HepG2 (cell line): ENCODE measurements around the gene GPR55. TPM values are rescaled to one million over a fixed set of nuclear protein-coding genes. Genes with fewer than 3 reads are reported as not detected.

Experiments
- ATAC-seq: fragments of 200-7000 bp; cut with Tn5 transposase; 3 replicates; pipeline ENCODE4 v1.9.1; 2020; ENCODE audit warnings: mild to moderate bottlenecking, moderate library complexity
- BruUV-seq: library from RNA; stranded (reverse); fragments of 400-500 nt; replicated peaks from 2 replicates; lab custom pipeline; 2021; lab: Mats Ljungman, UMichigan
- CTCF ChIA-PET: fragments of 300-600 bp; formaldehyde crosslinking; extraction: SDS; loops from one replicate; lab custom pipeline; 2021; ENCODE audit warnings: low total read pairs, inconsistent platforms, low intra/inter-chr PET ratio; lab: Yijun Ruan, JAX
- POLR2A ChIA-PET: fragments of 350-600 bp; sonication (Branson Sonifier 250); formaldehyde crosslinking; loops from one replicate; lab custom pipeline; 2020; ENCODE audit warnings: antibody characterized with exemption, inconsistent platforms; lab: Yijun Ruan, JAX
- DNase-seq: peaks from one replicate; pipeline ENCODE4 v3.0.0-alpha.2; 2015; ENCODE audit warnings: low spot score
- FAIRE-seq: peaks from 3 replicates; lab custom pipeline; 2011; peaks lifted over from hg19 to GRCh38; lab: Jason Lieb, UNC
- H2AFZ ChIP-seq: one replicate; pipeline ENCODE4 v1.6.1; 2011; ENCODE audit warnings: low read length, inconsistent platforms
- H3K27ac ChIP-seq: fragments of 300-600 bp; 3 replicates; pipeline ENCODE4 v1.8.0; 2011; ENCODE audit warnings: mixed run types, mild to moderate bottlenecking, mixed read lengths, low read length, inconsistent platforms; ENCODE audit not compliant: insufficient read depth; ENCODE audit errors: extremely low read length
- H3K27me3 ChIP-seq, 2 experiments: fragments of 200-600 bp in 1 of 2; 2 replicates in 1 of 2; 3 replicates in 1 of 2; pipeline versions ENCODE4 v1.6.0 to v1.8.0; 2011; ENCODE audit warnings: low read length in 2 of 2, mild to moderate bottlenecking in 2 of 2, moderate library complexity in 2 of 2, inconsistent platforms in 1 of 2; ENCODE audit not compliant: insufficient read depth in 2 of 2, control insufficient read depth in 1 of 2
- H3K36me3 ChIP-seq, 2 experiments: fragments of 200-600 bp in 1 of 2; replicated peaks in 1 of 2; 2 replicates in 1 of 2; 3 replicates in 1 of 2; pipeline versions ENCODE4 v1.5.1 to v1.8.0; 2011; ENCODE audit warnings: low read length in 2 of 2, inconsistent platforms in 1 of 2; ENCODE audit not compliant: insufficient read depth in 2 of 2, control insufficient read depth in 1 of 2
- H3K4me1 ChIP-seq: 2 replicates; pipeline ENCODE4 v1.5.1; 2012; ENCODE audit warnings: low read length, inconsistent platforms; ENCODE audit not compliant: insufficient read depth
- H3K4me2 ChIP-seq: 2 replicates; pipeline ENCODE4 v1.6.0; 2011; ENCODE audit warnings: low read depth, low read length, inconsistent platforms
- H3K4me3 ChIP-seq, 3 experiments: fragments of 200-600 bp in 1 of 3; sonication (generic), shearing (Covaris generic) in 1 of 3; replicated peaks in 1 of 3; 2 replicates each; pipeline ENCODE4 v1.5.1; 2011 to 2016; ENCODE audit warnings: low read length in 3 of 3, inconsistent platforms in 2 of 3, low read depth in 2 of 3, mild to moderate bottlenecking in 2 of 3, control low read depth in 1 of 3, mixed read lengths in 1 of 3; ENCODE audit not compliant: insufficient read depth in 1 of 3
- H3K79me2 ChIP-seq: one replicate; pipeline ENCODE4 v1.6.1; 2011; ENCODE audit warnings: low read length, inconsistent platforms; ENCODE audit not compliant: insufficient read depth
- H3K9ac ChIP-seq: 2 replicates; pipeline ENCODE4 v1.6.0; 2011; ENCODE audit warnings: mild to moderate bottlenecking, low read depth, low read length, inconsistent platforms; ENCODE audit not compliant: insufficient read depth
- H3K9me3 ChIP-seq: 2 replicates; pipeline ENCODE4 v1.5.1; 2012; ENCODE audit warnings: mild to moderate bottlenecking, low read length
- H4K20me1 ChIP-seq: 2 replicates; pipeline ENCODE4 v1.6.0; 2011; ENCODE audit warnings: inconsistent platforms, mild to moderate bottlenecking, low read length, moderate library complexity; ENCODE audit not compliant: insufficient read depth
- GRHL1 ChIP-seq: sonication (generic); formaldehyde crosslinking; conservative IDR thresholded peaks from 2 replicates; pipeline ENCODE4 v1.8.0; 2022; ENCODE audit warnings: missing genetic modification reagents
- PITX1 ChIP-seq: sonication (generic); formaldehyde crosslinking; IDR thresholded peaks from 2 replicates; pipeline ENCODE4 v1.5.1; 2020; ENCODE audit warnings: mild to moderate bottlenecking, missing genetic modification reagents
- RNF219 ChIP-seq: sonication (generic); formaldehyde crosslinking; IDR thresholded peaks from 2 replicates; pipeline ENCODE4 v1.5.0; 2020; ENCODE audit warnings: mild to moderate bottlenecking, missing genetic modification reagents
- SYNCRIP ChIP-seq: fragments of 200-400 bp; formaldehyde crosslinking; IDR thresholded peaks from 2 replicates; pipeline ENCODE4 v1.6.1; 2018; ENCODE audit warnings: mild to moderate bottlenecking, low read depth, low read length; ENCODE audit not compliant: insufficient read depth
- ZNF768 ChIP-seq: sonication (generic); formaldehyde crosslinking; IDR thresholded peaks from 2 replicates; pipeline ENCODE4 v1.4.0; 2020; ENCODE audit warnings: missing genetic modification reagents
- WGBS: methylation state at CpG from one replicate; pipeline ENCODE4 v1.1.6; 2017; ENCODE audit warnings: low lambda C conversion rate; 5-methylcytosine and 5-hydroxymethylcytosine counted together
- in situ Hi-C: cut with HindIII; loops from 2 replicates; pipeline ENCODE4 v1.10.0; 2017; ENCODE audit warnings: low pct_unique_long_range_greater_than_20kb; ENCODE audit not compliant: extremely low pct_ligation_motif_present
- intact Hi-C: fragments of 100-400 bp; cut with micrococcal nuclease; formaldehyde crosslinking; loops from one replicate; pipeline ENCODE4 v1.10.0; 2022; ENCODE audit not compliant: unreplicated experiment
- polyA plus RNA-seq, 8 experiments: library from polyadenylated mRNA; depleted of rRNA in 3 of 8; stranded (reverse) in 7 of 8; unstranded in 1 of 8; fragments of >200 nt; fragmentation: Illumina TruSeq in 4 of 8; extraction: Trizol in 4 of 8; gene quantifications; 2 replicates each; pipeline versions ENCODE4 v1.2.1 to v1.2.3, GENCODE V29; 2011 to 2016; ENCODE audit warnings: low read depth in 4 of 8, missing spikeins in 1 of 8, mixed read lengths in 1 of 8; ENCODE audit not compliant: insufficient read depth in 1 of 8
- total RNA-seq, 5 experiments: library from RNA; depleted of rRNA; stranded (reverse); fragments of >200 nt; fragmentation: Illumina TruSeq; extraction: Trizol; gene quantifications; 2 replicates each; pipeline ENCODE4 v1.2.3, GENCODE V29; 2016; ENCODE audit warnings: low read depth in 1 of 5
- TF ChIP-seq, protein P1 (sequence below): sonication (generic); formaldehyde crosslinking; IDR thresholded peaks from 2 replicates; pipeline ENCODE4 v1.4.0; 2020; ENCODE audit warnings: missing genetic modification reagents, low read depth, mild to moderate bottlenecking, borderline replicate concordance
- TF ChIP-seq, protein P2 (sequence below): sonication (generic); formaldehyde crosslinking; IDR thresholded peaks from 2 replicates; pipeline ENCODE4 v1.4.0; 2020; ENCODE audit warnings: missing genetic modification reagents
- TF ChIP-seq, protein P3 (sequence below): sonication (generic); formaldehyde crosslinking; IDR thresholded peaks from 2 replicates; pipeline ENCODE4 v1.4.0; 2020; ENCODE audit warnings: missing genetic modification reagents, mild to moderate bottlenecking, borderline replicate concordance

GPR55 gene
- total and polyA plus RNA-seq, 2 of the 13 experiments (the other 11 are each of a cell fraction or from before 2014, with no cell fraction given), result not detected

DNA sequence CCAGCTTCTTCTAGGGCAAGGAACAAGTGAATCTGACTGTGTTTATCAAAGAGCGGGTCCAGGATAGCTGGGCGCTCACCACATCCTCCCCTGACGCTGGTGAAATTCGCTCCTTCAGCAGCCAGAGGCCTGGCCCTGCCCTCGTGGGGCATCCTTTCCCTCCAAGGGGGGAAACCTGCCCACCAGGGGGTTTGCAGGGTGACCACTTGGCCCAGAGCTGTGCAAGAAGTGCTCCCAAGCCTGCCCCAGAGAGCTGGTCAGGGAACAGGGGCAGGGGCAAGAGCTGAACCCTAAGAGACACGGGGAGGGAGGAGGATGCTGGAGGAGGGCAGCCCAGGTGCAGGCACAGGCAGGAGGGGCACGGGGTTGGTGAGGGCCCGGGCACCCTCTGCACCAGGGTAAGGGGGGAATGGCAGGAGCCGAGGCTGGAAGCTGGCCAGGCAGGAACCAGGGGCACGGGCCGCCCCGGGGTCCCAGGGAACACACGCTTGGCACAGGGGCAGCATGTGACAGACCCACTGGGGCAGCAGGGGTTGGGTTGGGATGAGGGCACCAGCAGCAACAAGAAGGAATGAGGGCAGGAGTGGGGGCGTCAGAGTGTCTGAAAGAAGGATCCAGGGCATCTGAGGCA is 2.8 kb upstream of the GPR55 start:
- intact Hi-C loops (no loop called here), in situ Hi-C loops (no loop called here)
- ATAC-seq (no peak), DNase-seq (no peak), FAIRE-seq (no peak)
- no peaks in the 10 kb centered on the region for H3K79me2 ChIP-seq
- ChIA-PET CTCF (no interaction called here), POLR2A (no interaction called here)
- H3K4me1 ChIP-seq, result no peaks in the 10 kb centered on the region
- 45% methylated on average over 13 of the region's 14 CpGs for WGBS
- H3K27me3 ChIP-seq, result peaks cover 2 to 76% of the 10 kb centered on the region in 2 experiments
- H2AFZ ChIP-seq, result no peak overlapping the region
- no TSS peak for BruUV-seq
- no peak overlapping the region for H3K4me3 ChIP-seq
- H3K4me2 ChIP-seq, result no peak overlapping the region
- no peak overlapping the region for H3K27ac ChIP-seq
- TF ChIP-seq, protein P1, sequence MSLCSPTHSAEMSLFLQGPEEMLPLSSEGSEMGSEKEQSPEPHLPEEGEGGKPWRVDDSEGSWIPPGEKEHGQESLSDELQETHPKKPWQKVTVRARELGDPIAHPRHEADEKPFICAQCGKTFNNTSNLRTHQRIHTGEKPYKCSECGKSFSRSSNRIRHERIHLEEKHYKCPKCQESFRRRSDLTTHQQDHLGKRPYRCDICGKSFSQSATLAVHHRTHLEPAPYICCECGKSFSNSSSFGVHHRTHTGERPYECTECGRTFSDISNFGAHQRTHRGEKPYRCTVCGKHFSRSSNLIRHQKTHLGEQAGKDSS, result no peak
- peak; percentile 11; the same call in 1 of the 2 replicates for TF ChIP-seq ZNF768 (CRISPR knock-in tag)
- TF ChIP-seq, protein P2, sequence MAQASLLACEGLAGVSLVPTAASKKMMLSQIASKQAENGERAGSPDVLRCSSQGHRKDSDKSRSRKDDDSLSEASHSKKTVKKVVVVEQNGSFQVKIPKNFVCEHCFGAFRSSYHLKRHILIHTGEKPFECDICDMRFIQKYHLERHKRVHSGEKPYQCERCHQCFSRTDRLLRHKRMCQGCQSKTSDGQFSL (CRISPR knock-in tag), result no peak
- no peaks in the 10 kb centered on the region for H4K20me1 ChIP-seq
- H3K9ac ChIP-seq, result no peak overlapping the region
- H3K36me3 ChIP-seq, result no peaks in the 10 kb centered on the region
- no peaks in the 10 kb centered on the region for H3K9me3 ChIP-seq

- in situ Hi-C loops, result no loop called here
- no peak overlapping the region for H3K27ac ChIP-seq
- no peak for TF ChIP-seq RNF219 (CRISPR knock-in tag)
- no peak for TF ChIP-seq SYNCRIP
- TF ChIP-seq PITX1 (CRISPR knock-in tag), result no peak
- TF ChIP-seq, protein P3, sequence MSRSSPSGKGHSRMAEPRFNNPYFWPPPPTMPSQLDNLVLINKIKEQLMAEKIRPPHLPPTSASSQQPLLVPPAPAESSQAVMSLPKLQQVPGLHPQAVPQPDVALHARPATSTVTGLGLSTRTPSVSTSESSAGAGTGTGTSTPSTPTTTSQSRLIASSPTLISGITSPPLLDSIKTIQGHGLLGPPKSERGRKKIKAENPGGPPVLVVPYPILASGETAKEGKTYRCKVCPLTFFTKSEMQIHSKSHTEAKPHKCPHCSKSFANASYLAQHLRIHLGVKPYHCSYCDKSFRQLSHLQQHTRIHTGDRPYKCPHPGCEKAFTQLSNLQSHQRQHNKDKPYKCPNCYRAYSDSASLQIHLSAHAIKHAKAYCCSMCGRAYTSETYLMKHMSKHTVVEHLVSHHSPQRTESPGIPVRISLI (CRISPR knock-in tag), result peak; percentile 41; the same call in 1 of the 2 replicates
- no peak for TF ChIP-seq GRHL1 (CRISPR knock-in tag)
Measured at GRCh38 chr2:230925879-230926765, 1.1 kb upstream of the GPR55 start.

More at GRCh38 chr2:230925879-230926765, 1.1 kb upstream of the GPR55 start:
- no peaks in the 10 kb centered on the region for H3K9me3 ChIP-seq
- no peak for FAIRE-seq
- H3K4me1 ChIP-seq, result no peaks in the 10 kb centered on the region
- DNase-seq, result no peak
- WGBS, result 42% methylated on average over 5 of the region's 11 CpGs
- no peak overlapping the region for H3K4me3 ChIP-seq
- no peak overlapping the region for H3K4me2 ChIP-seq
- H3K9ac ChIP-seq, result no peak overlapping the region
- POLR2A ChIA-PET, result no interaction called here
- CTCF ChIA-PET, result no interaction called here
- intact Hi-C loops, result no loop called here
- peaks cover 2 to 70% of the 10 kb centered on the region in 2 experiments; a peak in 4 of 5 replicates for H3K27me3 ChIP-seq
- H3K36me3 ChIP-seq, result no peaks in the 10 kb centered on the region
- no peaks in the 10 kb centered on the region for H4K20me1 ChIP-seq
- no peaks in the 10 kb centered on the region for H3K79me2 ChIP-seq
- BruUV-seq, result no TSS peak
- no peak overlapping the region for H2AFZ ChIP-seq
- ATAC-seq, result peak; percentile 79
